ENCODE measurements around the gene MYRF. TPM values are rescaled to one million over a fixed set of nuclear protein-coding genes. Genes with fewer than 3 reads are reported as not detected.

The MYRF gene
- total RNA-seq (2014; rRNA removed; shearing (Covaris generic)): 0.71 and 1.4 TPM in 2 replicates

- DNase-seq (ENCODE audit: low spot score): no peak
- in situ Hi-C loops (cut with HindIII; ENCODE audit: low sequenced_read_pairs): no loop called here
These were observed at the start of gene MYRF for GRCh38 chr11:61752117-61752924. TSS of gene MYRF (plus strand) at chr11:61752636. CDS start at chr11:61752745, 109 bp downstream.

- in situ Hi-C loops (cut with HindIII; ENCODE audit: low sequenced_read_pairs): no loop called here
These were observed 49.6 kb upstream of the MYRF start for GRCh38 chr11:61702701-61703312.

GRCh38 chr11:61704838-61705237, 47.6 kb upstream of the MYRF start:
- in situ Hi-C loops (cut with HindIII; ENCODE audit: low sequenced_read_pairs): no loop called here
- DNase-seq (ENCODE audit: low spot score): no peak

More at GRCh38 chr11:61702701-61703312, 49.6 kb upstream of the MYRF start:
- no peak for DNase-seq (ENCODE audit: low spot score)

GRCh38 chr11:61706452-61707400, 45.7 kb upstream of the MYRF start:
- DNase-seq (ENCODE audit: low spot score): no peak
- in situ Hi-C loops (cut with HindIII; ENCODE audit: low sequenced_read_pairs): no loop called here

- in situ Hi-C loops (cut with HindIII; ENCODE audit: low sequenced_read_pairs): no loop called here
- peak; percentile 98 for DNase-seq (ENCODE audit: low spot score)
These were observed 44.9 kb upstream of the MYRF start for GRCh38 chr11:61707574-61707973.

GRCh38 chr11:61709110-61709509, 43.3 kb upstream of the MYRF start:
- DNase-seq (ENCODE audit: low spot score): no peak
- in situ Hi-C loops (cut with HindIII; ENCODE audit: low sequenced_read_pairs): no loop called here

GRCh38 chr11:61709572-61709971, 42.9 kb upstream of the MYRF start:
- in situ Hi-C loops (cut with HindIII; ENCODE audit: low sequenced_read_pairs): no loop called here
- no peak for DNase-seq (ENCODE audit: low spot score)

GRCh38 chr11:61710019-61710418, 42.4 kb upstream of the MYRF start:
- in situ Hi-C loops (cut with HindIII; ENCODE audit: low sequenced_read_pairs): no loop called here
- DNase-seq (ENCODE audit: low spot score): no peak

- in situ Hi-C loops (cut with HindIII; ENCODE audit: low sequenced_read_pairs): no loop called here
These were observed 41.4 kb upstream of the MYRF start for GRCh38 chr11:61711037-61711436.

GRCh38 chr11:61711498-61711897, 40.9 kb upstream of the MYRF start:
- DNase-seq (ENCODE audit: low spot score): peak; percentile 96
- in situ Hi-C loops (cut with HindIII; ENCODE audit: low sequenced_read_pairs): no loop called here

More at GRCh38 chr11:61711037-61711436, 41.4 kb upstream of the MYRF start:
- DNase-seq (ENCODE audit: low spot score): no peak

GRCh38 chr11:61712314-61712713, 40.1 kb upstream of the MYRF start:
- in situ Hi-C loops (cut with HindIII; ENCODE audit: low sequenced_read_pairs): no loop called here
- DNase-seq (ENCODE audit: low spot score): peak; percentile 49

- in situ Hi-C loops (cut with HindIII; ENCODE audit: low sequenced_read_pairs): no loop called here
- DNase-seq (ENCODE audit: low spot score): no peak
These were observed 39.6 kb upstream of the MYRF start for GRCh38 chr11:61712846-61713245.

- in situ Hi-C loops (cut with HindIII; ENCODE audit: low sequenced_read_pairs): no loop called here
- no peak for DNase-seq (ENCODE audit: low spot score)
These were observed 39.0 kb upstream of the MYRF start for GRCh38 chr11:61713464-61713863.

- in situ Hi-C loops (cut with HindIII; ENCODE audit: low sequenced_read_pairs): no loop called here
- no peak for DNase-seq (ENCODE audit: low spot score)
These were observed 38.5 kb upstream of the MYRF start for GRCh38 chr11:61713906-61714305.

- in situ Hi-C loops (cut with HindIII; ENCODE audit: low sequenced_read_pairs): no loop called here
These were observed 38.1 kb upstream of the MYRF start for GRCh38 chr11:61714316-61714715.

GRCh38 chr11:61714916-61715315, 37.5 kb upstream of the MYRF start:
- in situ Hi-C loops (cut with HindIII; ENCODE audit: low sequenced_read_pairs): no loop called here
- no peak for DNase-seq (ENCODE audit: low spot score)

More at GRCh38 chr11:61714316-61714715, 38.1 kb upstream of the MYRF start:
- DNase-seq (ENCODE audit: low spot score): no peak

GRCh38 chr11:61715867-61716266, 36.6 kb upstream of the MYRF start:
- in situ Hi-C loops (cut with HindIII; ENCODE audit: low sequenced_read_pairs): no loop called here
- DNase-seq (ENCODE audit: low spot score): no peak

GRCh38 chr11:61716478-61717285, 35.8 kb upstream of the MYRF start:
- in situ Hi-C loops (cut with HindIII; ENCODE audit: low sequenced_read_pairs): no loop called here
- DNase-seq (ENCODE audit: low spot score): no peak

Data from G401 (cell line).